Body of pancreas (tissue), 4 donors: ENCODE data around the gene GABRR3. TPM values are rescaled to one million over a fixed set of nuclear protein-coding genes. Genes with fewer than 3 reads are reported as not detected.

ENCODE experiments used
- ATAC-seq: fragments of 150-250 bp; one replicate; pipeline ENCODE4 v1.9.1; 2016
- DNase-seq, 4 donors: peaks; one replicate each; pipeline ENCODE4 v3.0.0-alpha.2; 2019
- H3K27ac ChIP-seq, 4 donors: fragments of 200-600 bp; sonication (generic); 1 replicate in 3 of 4; 2 replicates in 1 of 4; pipeline versions ENCODE4 v1.5.1 to v1.6.1; 2016 to 2019; ENCODE audit warnings: mild to moderate bottlenecking in 1 of 4, mixed read lengths in 1 of 4, moderate library complexity in 1 of 4
- H3K27me3 ChIP-seq, 2 donors: fragments of 200-600 bp; sonication (generic); one replicate each; pipeline ENCODE4 v1.6.0; 2016; ENCODE audit warnings: mild to moderate bottlenecking in 1 of 2
- H3K36me3 ChIP-seq, 2 donors: fragments of 200-600 bp; sonication (generic); replicated peaks in 1 of 2; 2 replicates each; pipeline ENCODE4 v1.5.1; 2016; ENCODE audit warnings: low read depth in 2 of 2; ENCODE audit not compliant: insufficient read depth in 1 of 2
- H3K4me1 ChIP-seq: fragments of 200-600 bp; sonication (generic); one replicate; pipeline ENCODE4 v1.6.0; 2016
- H3K4me3 ChIP-seq, 2 donors: fragments of 200-600 bp; sonication (generic); 1 replicate in 1 of 2; 2 replicates in 1 of 2; pipeline ENCODE4 v1.5.1; 2016 to 2019
- H3K9me3 ChIP-seq, 3 donors: fragments of 200-600 bp; sonication (generic); 1 replicate in 2 of 3; 2 replicates in 1 of 3; pipeline ENCODE4 v1.5.1; 2016
- CTCF ChIP-seq, 7 experiments: fragments of 450-650 bp in 4 of 7; fragments of 200-600 bp in 3 of 7; sonication (generic) in 3 of 7; IDR thresholded peaks; one replicate each; pipeline ENCODE4 v1.5.1; 2016 to 2019; ENCODE audit warnings: antibody characterized with exemption in 7 of 7
- POLR2A ChIP-seq, 3 donors: fragments of 450-650 bp; IDR thresholded peaks; one replicate each; pipeline ENCODE4 v1.6.1; 2016; ENCODE audit warnings: antibody characterized with exemption in 3 of 3, mild to moderate bottlenecking in 2 of 3
- WGBS, 2 donors: methylation state at CpG; one replicate each; pipeline ENCODE4 v1.1.5; 2017; 5-methylcytosine and 5-hydroxymethylcytosine counted together
- intact Hi-C: fragments of 100-400 bp; cut with DNase I; formaldehyde crosslinking; loops from one replicate; pipeline ENCODE4 v1.15.1; 2023
- total RNA-seq, 2 donors: library from RNA; depleted of rRNA; stranded (reverse); fragments of >200 nt; gene quantifications; one replicate each; pipeline ENCODE4 v1.1.0, GENCODE V29; 2016

The GABRR3 gene
- total RNA-seq, 2 donors from 2014 or later: not detected

GRCh38 chr3:98003306-98003969 lies 31.7 kb downstream of the GABRR3 start:
- WGBS, 2 donors: 44 to 54% methylated on average over 2 of the region's 2 CpGs
- H3K27me3 ChIP-seq: no peaks in the 10 kb centered on the region
- H3K4me3 ChIP-seq: no peak overlapping the region
- intact Hi-C loops: no loop called here
- H3K9me3 ChIP-seq: no peaks in the 10 kb centered on the region
- ATAC-seq: no peak
- TF ChIP-seq POLR2A (IDR thresholded peaks at IDR 0.05) (no peak), CTCF (IDR thresholded peaks at IDR 0.05) (no peak)
- no peak for DNase-seq
- no peaks in the 10 kb centered on the region for H3K4me1 ChIP-seq
- no peaks in the 10 kb centered on the region for H3K36me3 ChIP-seq
- H3K27ac ChIP-seq: no peak overlapping the region

- no peak overlapping the region for H3K4me3 ChIP-seq
- no peak for ATAC-seq
- no peaks in the 10 kb centered on the region for H3K36me3 ChIP-seq
- H3K4me1 ChIP-seq: no peaks in the 10 kb centered on the region
- intact Hi-C loops: no loop called here
- no peaks in the 10 kb centered on the region for H3K9me3 ChIP-seq
- no peak overlapping the region for H3K27ac ChIP-seq
- 85 to 96% methylated on average over 1 of the region's 1 CpG for WGBS, 2 donors
- no peaks in the 10 kb centered on the region for H3K27me3 ChIP-seq
- TF ChIP-seq POLR2A (IDR thresholded peaks at IDR 0.05) (no peak), CTCF (IDR thresholded peaks at IDR 0.05) (no peak)
- DNase-seq: no peak
Observed at GRCh38 chr3:98002717-98003116, 32.4 kb downstream of the GABRR3 start.

GRCh38 chr3:97999994-98000393 lies 35.1 kb downstream of the GABRR3 start:
- no peak for ATAC-seq
- WGBS, 2 donors: 9 to 20% methylated on average over 1 of the region's 1 CpG
- TF ChIP-seq CTCF (IDR thresholded peaks at IDR 0.05): no peak
- TF ChIP-seq POLR2A (IDR thresholded peaks at IDR 0.05): no peak

GRCh38 chr3:97999103-97999502 lies 36.0 kb downstream of the GABRR3 start:
- intact Hi-C loops: no loop called here
- TF ChIP-seq POLR2A (IDR thresholded peaks at IDR 0.05) (no peak), CTCF (IDR thresholded peaks at IDR 0.05) (no peak)
- no peak overlapping the region for H3K4me3 ChIP-seq
- ATAC-seq: no peak
- H3K27me3 ChIP-seq: no peaks in the 10 kb centered on the region
- H3K27ac ChIP-seq: no peak overlapping the region
- H3K36me3 ChIP-seq: no peaks in the 10 kb centered on the region
- peaks cover 12% of the 10 kb centered on the region for H3K4me1 ChIP-seq
- DNase-seq: no peak
- no peaks in the 10 kb centered on the region for H3K9me3 ChIP-seq
- WGBS, 2 donors: 82 to 84% methylated on average over 5 of the region's 5 CpGs

More at GRCh38 chr3:97999994-98000393, 35.1 kb downstream of the GABRR3 start:
- peaks cover 4% of the 10 kb centered on the region for H3K4me1 ChIP-seq
- no peaks in the 10 kb centered on the region for H3K27me3 ChIP-seq
- H3K36me3 ChIP-seq: no peaks in the 10 kb centered on the region
- H3K4me3 ChIP-seq: no peak overlapping the region
- no peak for DNase-seq
- H3K27ac ChIP-seq: no peak overlapping the region
- intact Hi-C loops: no loop called here
- H3K9me3 ChIP-seq: no peaks in the 10 kb centered on the region

- no peak for ATAC-seq
- Histone ChIP-seq H3K4me1 (peaks cover 12% of the 10 kb centered on the region), H3K36me3 (no peaks in the 10 kb centered on the region), H3K4me3 (no peak overlapping the region), H3K9me3 (no peaks in the 10 kb centered on the region), H3K27me3 (no peaks in the 10 kb centered on the region), H3K27ac (no peak overlapping the region)
- DNase-seq: no peak
- WGBS, 2 donors: 85 to 92% methylated on average over 4 of the region's 4 CpGs
- TF ChIP-seq POLR2A (IDR thresholded peaks at IDR 0.05) (no peak), CTCF (IDR thresholded peaks at IDR 0.05) (no peak)
- intact Hi-C loops: no loop called here
Observed at GRCh38 chr3:97996988-97997387, 38.1 kb downstream of the GABRR3 start.
